GM10847 (cell line): ENCODE data around the gene ZNF556.

ENCODE experiments used
- POLR2A ChIP-seq: IDR thresholded peaks from 2 replicates; pipeline ENCODE4 v1.6.1; 2011; ENCODE audit not compliant: insufficient read length; ENCODE audit errors: extremely low read depth

The ZNF556 gene

DNA sequence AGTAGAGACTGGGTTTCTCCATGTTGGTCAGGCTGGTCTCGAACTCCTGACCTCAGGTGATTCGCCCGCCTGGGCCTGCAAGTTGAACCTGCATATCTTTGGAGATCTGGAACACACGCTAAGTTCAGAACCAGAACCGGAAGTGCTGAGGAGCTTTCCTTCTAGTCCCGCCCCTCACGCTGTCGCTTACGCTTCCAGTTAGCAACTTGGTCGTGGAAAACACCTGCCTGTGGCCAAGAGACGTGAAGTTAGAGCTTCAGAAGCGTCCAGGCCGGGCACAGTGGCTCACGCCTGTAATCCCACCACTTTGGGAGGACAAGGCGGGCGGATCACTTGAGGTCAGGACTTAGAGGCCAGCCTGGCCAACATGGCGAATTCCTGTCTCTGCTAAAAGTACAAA lies 18.6 kb downstream of the ZNF556 start:
- TF ChIP-seq POLR2A, result no peak

DNA sequence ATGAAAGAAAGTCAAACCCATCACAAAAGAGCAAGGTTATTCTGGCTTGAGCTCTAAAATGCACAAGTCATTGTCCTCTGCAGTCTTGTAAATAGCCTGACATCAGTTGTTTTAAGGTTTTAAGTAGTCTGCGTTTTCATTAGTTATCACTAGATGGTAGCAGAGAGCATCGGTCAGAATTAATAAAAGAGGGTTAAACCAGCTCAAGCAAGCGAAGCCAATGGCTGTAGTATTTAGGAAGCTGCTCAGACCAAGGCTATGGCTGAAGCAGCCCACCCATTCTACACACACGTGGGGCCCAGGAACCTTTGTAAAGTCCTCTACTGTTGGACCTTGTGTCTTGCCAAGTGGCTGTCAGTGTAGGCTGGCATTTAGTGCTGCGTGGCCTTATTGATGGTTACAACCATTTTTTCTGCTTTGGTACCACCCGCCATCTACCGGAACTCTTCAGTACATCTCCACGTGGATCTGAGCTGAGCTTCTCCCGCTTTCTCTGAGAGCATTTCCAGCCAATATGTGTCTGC lies 20.3 kb downstream of the ZNF556 start:
- no peak for TF ChIP-seq POLR2A

DNA sequence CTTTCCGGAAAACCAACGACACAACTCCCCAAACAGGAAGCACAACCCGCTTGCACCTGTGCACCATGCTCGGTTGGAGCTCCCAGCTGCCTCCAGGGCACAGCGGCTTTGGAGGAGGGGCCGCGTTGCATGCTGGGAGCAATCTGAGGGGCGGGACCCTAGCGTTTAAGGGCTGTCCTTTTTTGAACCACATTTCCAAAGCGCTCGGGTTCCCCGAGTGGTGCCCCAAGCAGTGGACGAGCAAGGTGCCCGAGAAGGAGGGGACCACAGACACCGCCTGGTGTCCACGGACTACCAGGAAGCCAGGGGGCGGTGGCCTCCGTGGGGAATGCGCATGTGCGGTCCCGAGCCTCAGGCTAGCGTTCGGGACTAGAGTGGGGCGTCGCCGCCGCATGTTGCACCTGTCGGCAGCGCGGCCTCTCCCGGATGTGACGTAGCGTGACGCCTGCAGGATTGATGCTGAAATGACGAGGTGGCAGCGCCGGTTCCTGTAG lies 21.6 kb downstream of the ZNF556 start:
- TF ChIP-seq POLR2A, result no peak

DNA sequence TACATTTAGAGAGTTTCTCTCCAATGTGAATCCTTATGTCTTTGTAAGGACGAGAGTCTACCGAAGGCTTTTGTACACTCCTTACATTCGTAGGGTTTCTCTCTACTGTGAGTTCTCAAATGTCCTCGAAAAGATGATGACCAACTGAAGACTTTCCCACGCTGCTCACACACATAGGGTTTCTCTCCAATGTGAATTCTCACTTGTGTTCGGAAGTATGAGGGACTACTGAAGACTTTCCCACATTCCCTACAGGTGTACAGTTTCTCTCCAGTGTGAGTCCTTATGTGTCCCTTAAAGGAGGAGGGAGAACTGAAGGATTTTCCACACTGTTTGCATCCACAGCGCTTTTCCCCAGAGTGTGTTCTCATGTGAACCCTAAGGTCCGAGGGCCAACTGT lies 29.6 kb downstream of the ZNF556 start:
- TF ChIP-seq POLR2A, result no peak

DNA sequence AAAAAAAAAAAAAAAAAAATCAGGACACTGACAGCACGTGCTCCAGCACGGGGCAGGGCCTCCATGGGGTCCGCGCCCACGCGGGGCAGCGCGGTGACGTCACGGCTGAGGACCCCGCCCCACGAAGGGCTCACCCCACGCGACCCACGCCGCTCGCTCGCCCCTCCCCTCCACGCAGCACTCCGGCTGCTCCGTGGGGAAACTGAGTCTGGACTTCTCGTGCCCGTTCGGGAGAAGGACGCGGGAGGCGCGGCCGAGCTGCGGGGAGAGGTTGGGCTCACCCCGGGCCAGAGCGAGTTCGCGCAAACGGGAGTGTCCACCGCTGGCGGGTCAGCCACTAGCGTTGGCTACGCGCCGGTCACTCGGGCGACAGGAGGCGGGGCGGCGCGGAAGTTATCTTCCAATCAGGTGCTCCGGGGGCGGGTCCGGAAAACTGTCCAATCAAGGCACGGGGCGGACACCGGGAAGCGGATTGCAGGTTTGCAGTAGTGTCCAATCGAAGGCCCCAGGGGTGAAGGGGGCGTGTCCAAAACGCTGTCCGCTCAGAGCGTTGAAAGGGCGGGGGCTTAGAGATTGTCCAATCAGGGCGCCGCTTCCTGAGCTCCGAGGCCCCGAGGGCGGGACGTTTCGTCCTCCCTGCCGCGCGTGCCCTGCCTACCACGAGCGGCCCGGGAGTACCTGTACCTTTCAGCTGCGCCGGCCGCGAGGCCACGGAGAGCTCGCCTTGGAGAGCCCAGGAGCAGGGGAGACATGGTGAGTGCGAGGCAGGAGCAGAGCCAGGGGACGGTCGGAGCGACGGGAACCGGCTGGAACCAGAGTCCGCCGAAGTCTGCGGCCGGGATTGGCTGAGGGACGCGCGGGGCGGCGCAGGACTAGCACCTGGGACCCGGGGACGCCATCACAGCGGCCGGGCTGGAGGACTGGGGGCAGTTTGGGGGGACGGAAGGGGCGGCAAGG lies 33.4 kb downstream of the ZNF556 start, which contains the start of gene ZNF57:
Gene ZNF57 (plus strand): TSS at position 633 of the 957 bp plus-strand sequence. CDS start 118 bp downstream, at position 751.
- peak; percentile 33 for TF ChIP-seq POLR2A

DNA sequence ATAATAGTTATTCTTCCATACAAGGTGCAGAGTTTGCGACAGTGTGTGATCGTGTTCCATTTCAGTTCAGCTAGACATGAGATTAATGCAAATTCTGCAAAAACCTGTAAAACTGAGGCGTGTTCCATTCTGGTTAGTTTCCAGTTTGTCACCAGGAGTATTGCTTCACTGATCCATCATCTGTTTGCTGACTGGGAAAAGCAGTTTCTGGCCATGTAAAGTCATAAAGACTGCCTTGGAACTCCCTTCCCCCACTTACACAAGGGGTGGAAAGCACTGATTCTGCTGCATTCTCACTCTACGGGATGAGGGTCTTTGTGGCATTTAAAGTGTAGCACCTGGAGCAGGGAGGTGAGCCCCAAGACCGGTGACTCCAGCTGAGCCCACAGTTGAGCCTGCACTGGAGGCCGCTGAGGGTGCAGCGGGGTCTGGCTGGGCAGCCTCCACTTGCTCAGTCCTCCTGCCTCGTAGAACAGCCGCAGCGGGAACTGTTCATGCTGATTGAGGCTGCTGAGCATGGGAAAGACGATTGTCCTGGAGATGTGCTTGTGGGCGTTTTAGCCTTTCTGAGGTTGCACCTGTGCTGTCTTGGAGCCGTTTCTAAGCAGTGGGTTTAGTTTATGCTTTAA lies 35.6 kb downstream of the ZNF556 start:
- no peak for TF ChIP-seq POLR2A

DNA sequence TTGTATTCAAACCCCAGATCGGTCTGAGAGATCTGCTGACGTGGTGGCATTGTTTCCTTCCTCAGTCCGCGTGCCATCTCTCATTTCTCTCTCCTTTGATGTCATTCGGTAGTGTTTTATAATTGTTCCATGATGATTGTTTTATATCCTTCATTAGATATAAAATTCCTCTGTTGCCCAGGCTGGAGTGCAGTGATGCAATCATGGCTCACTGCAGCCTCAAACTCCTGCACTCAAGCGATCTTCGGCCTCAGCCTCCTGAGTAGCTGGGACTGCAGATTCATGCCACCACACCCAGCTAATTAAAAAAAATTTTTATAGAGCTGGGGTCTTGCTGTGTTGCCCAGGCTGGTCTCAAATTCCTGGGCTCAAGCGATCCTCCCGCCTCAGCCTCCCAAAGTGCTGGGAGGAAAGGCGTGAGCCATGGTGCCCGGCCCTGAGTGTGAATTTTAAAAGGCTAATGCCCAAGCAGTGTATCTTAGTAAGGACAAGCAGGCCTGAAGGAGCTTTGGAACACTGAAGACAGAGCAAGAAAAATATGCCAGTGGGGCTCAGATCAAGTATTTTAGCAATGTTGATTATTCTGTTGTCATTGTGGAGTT lies 38.9 kb downstream of the ZNF556 start:
- no peak for TF ChIP-seq POLR2A

DNA sequence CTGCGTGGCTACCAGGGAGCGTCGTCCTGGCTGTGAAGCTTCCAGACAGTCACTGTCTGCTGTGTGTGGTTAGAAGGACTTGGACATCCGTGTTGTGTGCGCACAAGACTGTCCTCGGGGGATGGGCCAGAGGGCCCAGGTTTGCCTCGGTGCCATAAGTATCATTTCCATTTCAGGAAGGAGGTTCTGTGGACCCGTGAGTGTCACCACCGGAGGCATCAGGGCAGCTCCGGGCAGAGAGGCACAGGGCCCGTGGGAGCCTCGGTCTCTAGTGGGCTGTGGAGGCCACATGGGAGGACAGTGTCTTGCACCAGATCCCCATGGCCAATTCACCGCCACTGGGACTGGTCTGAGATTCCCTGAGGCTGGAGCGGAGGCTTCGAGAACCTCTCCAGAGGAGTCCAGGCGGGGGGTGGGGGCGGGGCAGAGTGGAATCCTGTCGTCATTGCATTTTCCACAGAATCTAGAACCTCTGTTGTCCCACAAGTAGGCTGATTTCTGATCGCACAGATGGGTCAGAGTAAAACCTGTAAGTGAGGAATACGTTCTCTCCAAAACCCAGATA lies 39.6 kb downstream of the ZNF556 start:
- TF ChIP-seq POLR2A, result no peak

DNA sequence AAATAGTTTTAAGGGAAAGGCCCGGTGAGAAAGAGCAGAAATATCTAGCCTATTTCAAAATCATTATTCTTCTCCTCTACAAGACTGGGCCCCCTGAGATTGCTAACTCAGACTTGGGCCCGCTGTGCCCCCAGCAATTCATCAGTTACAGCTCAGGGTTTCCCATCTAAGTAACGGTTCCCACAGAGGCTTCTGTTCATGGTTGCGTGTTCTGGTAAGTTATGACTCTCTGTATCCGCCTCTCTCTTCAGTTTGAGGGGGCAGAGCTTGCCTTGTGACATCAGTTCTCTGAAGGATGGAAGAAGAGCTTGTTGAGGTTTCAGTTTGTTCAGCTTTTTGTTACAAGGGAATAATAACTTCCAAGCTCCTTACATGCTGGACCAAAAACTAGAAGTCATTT lies 45.2 kb downstream of the ZNF556 start:
- TF ChIP-seq POLR2A, result no peak

DNA sequence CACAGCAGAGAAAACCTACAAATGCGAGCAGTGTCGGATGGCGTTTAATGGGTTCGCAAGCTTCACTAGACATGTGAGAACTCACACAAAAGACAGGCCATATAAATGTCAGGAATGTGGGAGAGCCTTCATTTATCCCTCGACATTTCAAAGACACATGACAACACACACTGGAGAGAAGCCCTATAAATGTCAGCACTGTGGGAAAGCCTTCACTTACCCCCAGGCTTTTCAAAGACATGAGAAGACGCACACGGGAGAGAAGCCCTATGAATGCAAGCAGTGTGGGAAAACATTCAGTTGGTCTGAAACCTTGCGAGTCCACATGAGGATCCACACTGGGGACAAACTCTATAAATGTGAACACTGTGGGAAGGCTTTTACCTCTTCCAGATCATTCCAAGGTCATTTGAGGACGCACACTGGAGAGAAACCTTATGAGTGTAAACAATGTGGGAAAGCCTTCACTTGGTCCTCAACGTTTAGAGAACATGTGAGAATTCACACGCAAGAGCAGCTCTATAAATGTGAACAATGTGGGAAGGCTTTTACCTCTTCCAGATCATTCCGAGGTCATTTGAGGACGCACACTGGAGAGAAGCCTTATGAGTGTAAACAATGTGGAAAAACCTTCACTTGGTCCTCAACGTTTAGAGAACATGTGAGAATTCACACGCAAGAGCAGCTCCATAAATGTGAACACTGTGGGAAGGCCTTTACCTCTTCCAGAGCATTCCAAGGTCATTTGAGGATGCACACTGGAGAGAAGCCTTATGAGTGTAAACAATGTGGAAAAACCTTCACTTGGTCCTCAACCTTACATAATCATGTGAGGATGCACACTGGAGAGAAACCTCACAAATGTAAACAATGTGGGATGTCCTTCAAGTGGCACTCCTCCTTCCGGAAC lies 50.4 kb downstream of the ZNF556 start:
- no peak for TF ChIP-seq POLR2A

DNA sequence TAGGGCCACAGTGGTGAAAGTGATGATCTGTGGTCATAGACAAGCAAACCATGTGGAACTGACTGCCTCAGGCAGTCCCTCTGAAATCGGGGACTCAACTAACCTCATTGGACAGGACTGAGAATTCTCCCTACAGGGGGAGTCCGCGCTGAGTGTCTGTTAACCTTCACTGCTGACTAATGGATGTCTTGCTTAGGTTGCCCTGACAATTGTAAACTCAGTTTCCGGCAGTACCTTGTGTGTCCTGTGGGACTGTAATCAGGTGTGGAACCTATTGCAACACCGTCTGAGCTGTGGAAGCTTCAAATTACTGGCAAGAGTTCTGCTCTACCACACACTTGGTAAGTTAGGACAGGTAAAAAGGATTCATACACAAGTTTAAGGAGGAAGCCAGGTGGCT lies 55.9 kb downstream of the ZNF556 start:
- TF ChIP-seq POLR2A, result no peak

DNA sequence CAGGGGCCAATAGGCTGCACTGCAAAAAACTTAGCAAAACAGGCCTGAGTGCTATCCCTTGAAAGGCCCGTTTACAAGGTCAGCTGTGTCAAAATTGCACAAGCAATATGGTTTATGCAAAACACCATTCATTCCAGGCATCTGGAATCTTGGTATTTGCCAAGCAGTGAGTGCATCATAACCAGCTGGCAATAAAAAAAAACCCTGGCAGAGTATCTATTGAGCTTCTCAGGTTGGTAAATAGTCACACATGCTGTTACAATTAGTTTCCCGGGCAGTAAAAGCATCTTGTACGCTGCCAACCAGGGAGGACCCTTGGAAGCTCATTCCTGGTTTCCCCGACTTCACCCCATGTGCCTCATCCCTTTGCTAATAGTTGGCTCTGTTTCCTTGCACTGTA lies 56.4 kb downstream of the ZNF556 start:
- no peak for TF ChIP-seq POLR2A

DNA sequence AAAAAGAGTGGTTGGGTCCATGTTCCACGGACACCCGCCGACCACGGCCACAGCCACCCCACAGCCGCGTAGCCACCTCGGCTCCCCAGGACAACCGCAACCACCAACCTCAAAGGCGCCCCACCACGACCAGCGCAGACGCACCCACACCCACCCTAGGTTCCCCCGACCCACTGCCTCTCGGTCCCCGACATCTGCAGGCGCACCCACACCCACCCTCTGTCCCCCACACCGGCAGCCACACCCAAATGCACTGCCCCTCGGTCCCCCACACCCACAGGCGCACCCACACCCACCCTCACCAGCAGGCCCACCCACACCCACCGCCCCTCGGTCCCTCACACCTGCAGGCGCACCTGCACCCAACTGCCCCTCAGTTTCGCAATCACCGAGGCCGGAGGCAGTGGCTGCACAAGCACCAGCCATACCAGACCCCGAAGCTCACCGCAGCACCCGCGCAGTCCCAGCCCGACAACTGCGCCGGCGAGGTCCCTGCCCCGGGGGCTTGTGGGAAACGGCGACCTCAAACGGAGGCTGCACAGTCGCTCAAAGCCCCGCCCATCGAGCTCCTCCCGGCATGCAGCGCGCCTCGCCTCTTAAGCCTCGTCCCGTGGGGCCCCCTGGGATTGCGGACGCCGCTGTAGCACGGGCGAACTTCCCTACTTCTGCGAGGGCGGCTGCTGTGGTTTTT lies 59.4 kb downstream of the ZNF556 start:
- TF ChIP-seq POLR2A, result no peak

DNA sequence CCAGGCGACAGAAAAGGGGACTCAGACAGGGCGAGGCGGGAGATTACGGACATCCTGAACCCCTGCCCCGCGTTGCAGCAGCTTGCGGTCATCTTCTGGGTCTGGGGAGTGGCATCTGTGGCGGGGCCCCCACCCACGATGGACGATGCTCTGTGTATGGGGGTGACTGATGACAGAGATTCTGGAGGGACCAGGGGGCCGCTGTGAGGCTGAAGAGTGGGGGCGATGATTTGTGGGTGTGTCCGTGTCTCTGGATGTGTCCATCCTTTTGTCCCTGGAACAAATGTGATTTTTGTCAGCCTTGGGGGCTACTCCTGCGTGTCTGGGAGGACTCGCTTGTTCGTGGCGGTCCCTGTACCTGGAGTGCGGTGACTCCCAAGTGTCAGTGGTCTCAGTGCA lies 59.9 kb downstream of the ZNF556 start:
- TF ChIP-seq POLR2A, result no peak
